ENCODE measurements around the gene HES2. TPM values are rescaled to one million over a fixed set of nuclear protein-coding genes. Genes with fewer than 3 reads are reported as not detected.

HES2 gene
- total and polyA plus RNA-seq, 2 of the 4 experiments (the other 2 are of a cell fraction): not detected

DNA sequence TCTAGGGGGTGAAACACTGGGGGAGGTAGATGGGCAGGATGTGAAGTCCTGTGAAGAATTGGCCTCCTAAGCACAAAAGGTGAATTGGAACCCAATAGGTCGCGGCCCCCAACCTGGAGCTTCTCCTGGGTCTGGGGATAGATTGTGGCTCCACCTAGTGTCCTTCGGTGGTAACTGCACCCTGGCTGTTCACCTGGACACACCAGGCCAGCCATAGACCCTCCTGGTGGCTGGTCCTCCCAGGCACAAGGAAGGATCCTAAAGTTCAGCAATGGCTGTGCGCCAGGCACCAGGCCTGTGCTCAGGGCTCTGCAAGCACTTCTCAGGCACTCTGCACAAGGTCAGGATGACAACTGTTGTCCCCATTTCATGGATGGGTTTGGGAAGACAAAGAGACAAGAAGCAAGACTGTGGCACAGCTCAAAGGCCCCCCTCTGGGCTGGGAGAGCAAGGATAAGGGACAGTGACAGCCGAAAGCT, 18.4 kb upstream of the HES2 start:
- no peak overlapping the region for H2BK20ac ChIP-seq (ENCODE audit: low read depth, low read length)
- POLR2A ChIA-PET (ENCODE audit: unreplicated experiment): no interaction called here
- no peaks in the 10 kb centered on the region for H3K36me3 ChIP-seq (ENCODE audit: control insufficient read depth, insufficient read depth, low read length)
- DNase-seq (peak; percentile 33), ATAC-seq (ENCODE audit: low read depth) (peak; percentile 80)
- no peak overlapping the region for H3K27ac ChIP-seq (ENCODE audit: insufficient read depth, low read length)
- TF ChIP-seq MAFK (IDR thresholded peaks at IDR 0.05; ENCODE audit: low read depth, low read length) (no peak), RCOR1 (IDR thresholded peaks at IDR 0.05; ENCODE audit: insufficient replicate concordance, low read length) (no peak), CEBPB (IDR thresholded peaks at IDR 0.05; ENCODE audit: low read depth, low read length) (no peak), SMC3 (IDR thresholded peaks at IDR 0.05; ENCODE audit: low read depth, low read length) (peak; percentile 56), BHLHE40 (IDR thresholded peaks at IDR 0.05; ENCODE audit: low read depth, low read length) (no peak), NFE2L2 (IDR thresholded peaks at IDR 0.05; ENCODE audit: low read depth, low read length) (no peak), FOS (IDR thresholded peaks at IDR 0.05; ENCODE audit: low read depth, low read length) (no peak), MAZ (IDR thresholded peaks at IDR 0.05; ENCODE audit: borderline replicate concordance, low read depth, low read length) (no peak; the same call in 1 of the 2 replicates), MXI1 (IDR thresholded peaks at IDR 0.05; ENCODE audit: borderline replicate concordance, low read depth, low read length) (no peak), POLR2A (IDR thresholded peaks at IDR 0.05; ENCODE audit: low read depth, low read length) (no peak), RAD21 (IDR thresholded peaks at IDR 0.05; ENCODE audit: low read length) (peak; percentile 59), CHD1 (IDR thresholded peaks at IDR 0.05; ENCODE audit: low read depth, low read length) (no peak), RFX5 (IDR thresholded peaks at IDR 0.05; ENCODE audit: low read depth, low read length) (no peak)
- TF ChIP-seq, protein P1, sequence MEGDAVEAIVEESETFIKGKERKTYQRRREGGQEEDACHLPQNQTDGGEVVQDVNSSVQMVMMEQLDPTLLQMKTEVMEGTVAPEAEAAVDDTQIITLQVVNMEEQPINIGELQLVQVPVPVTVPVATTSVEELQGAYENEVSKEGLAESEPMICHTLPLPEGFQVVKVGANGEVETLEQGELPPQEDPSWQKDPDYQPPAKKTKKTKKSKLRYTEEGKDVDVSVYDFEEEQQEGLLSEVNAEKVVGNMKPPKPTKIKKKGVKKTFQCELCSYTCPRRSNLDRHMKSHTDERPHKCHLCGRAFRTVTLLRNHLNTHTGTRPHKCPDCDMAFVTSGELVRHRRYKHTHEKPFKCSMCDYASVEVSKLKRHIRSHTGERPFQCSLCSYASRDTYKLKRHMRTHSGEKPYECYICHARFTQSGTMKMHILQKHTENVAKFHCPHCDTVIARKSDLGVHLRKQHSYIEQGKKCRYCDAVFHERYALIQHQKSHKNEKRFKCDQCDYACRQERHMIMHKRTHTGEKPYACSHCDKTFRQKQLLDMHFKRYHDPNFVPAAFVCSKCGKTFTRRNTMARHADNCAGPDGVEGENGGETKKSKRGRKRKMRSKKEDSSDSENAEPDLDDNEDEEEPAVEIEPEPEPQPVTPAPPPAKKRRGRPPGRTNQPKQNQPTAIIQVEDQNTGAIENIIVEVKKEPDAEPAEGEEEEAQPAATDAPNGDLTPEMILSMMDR (conservative IDR thresholded peaks at IDR 0.05; ENCODE audit: low read depth, low read length): peak; percentile 71
- TF ChIP-seq, protein P2, sequence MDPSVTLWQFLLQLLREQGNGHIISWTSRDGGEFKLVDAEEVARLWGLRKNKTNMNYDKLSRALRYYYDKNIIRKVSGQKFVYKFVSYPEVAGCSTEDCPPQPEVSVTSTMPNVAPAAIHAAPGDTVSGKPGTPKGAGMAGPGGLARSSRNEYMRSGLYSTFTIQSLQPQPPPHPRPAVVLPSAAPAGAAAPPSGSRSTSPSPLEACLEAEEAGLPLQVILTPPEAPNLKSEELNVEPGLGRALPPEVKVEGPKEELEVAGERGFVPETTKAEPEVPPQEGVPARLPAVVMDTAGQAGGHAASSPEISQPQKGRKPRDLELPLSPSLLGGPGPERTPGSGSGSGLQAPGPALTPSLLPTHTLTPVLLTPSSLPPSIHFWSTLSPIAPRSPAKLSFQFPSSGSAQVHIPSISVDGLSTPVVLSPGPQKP (IDR thresholded peaks at IDR 0.05; ENCODE audit: borderline replicate concordance, low read depth, low read length): no peak
- TF ChIP-seq, protein P3, sequence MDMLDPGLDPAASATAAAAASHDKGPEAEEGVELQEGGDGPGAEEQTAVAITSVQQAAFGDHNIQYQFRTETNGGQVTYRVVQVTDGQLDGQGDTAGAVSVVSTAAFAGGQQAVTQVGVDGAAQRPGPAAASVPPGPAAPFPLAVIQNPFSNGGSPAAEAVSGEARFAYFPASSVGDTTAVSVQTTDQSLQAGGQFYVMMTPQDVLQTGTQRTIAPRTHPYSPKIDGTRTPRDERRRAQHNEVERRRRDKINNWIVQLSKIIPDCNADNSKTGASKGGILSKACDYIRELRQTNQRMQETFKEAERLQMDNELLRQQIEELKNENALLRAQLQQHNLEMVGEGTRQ (IDR thresholded peaks at IDR 0.05; ENCODE audit: low read depth, low read length): no peak
- no peaks in the 10 kb centered on the region for H3K9me3 ChIP-seq (ENCODE audit: control insufficient read depth, insufficient read depth, low read length)
- CTCF ChIA-PET: interaction anchor here (1.0 to 2.9 kb wide), 8 partner anchors 11 to 89 kb away, joined by 3 to 13 read pairs (median 4); partner anchors contain the start of gene HES2
- no peak overlapping the region for H4K5ac ChIP-seq (ENCODE audit: low read depth, low read length)
- no peak overlapping the region for H2AK5ac ChIP-seq (ENCODE audit: low read depth, low read length)
- H3K9ac ChIP-seq (ENCODE audit: low read depth, low read length): no peak overlapping the region
- H3K4me3 ChIP-seq (ENCODE audit: insufficient read depth, low read depth, low read length): no peak overlapping the region
- H3K23ac ChIP-seq (ENCODE audit: low read depth, low read length): no peak overlapping the region
- no peak overlapping the region for H3K18ac ChIP-seq (ENCODE audit: low read depth, low read length)
- no peak overlapping the region for H3K56ac ChIP-seq (ENCODE audit: extremely low read depth, insufficient read depth, low read length)
- in situ Hi-C loops (cut with MboI; ENCODE audit: low sequenced_read_pairs): no loop called here
- no peaks in the 10 kb centered on the region; the same call in 1 of the 2 replicates for H4K20me1 ChIP-seq (ENCODE audit: insufficient read depth, low read length)
- peak overlapping the region; percentile 41 for H2AFZ ChIP-seq (replicated peaks; ENCODE audit: low read length, poor library complexity)
- no peak overlapping the region for H2BK5ac ChIP-seq (ENCODE audit: low read depth, low read length, poor library complexity, severe bottlenecking)
- dilution Hi-C loops (cut with HindIII; ENCODE audit: low sequenced_read_pairs, unreplicated experiment): no loop called here
- H4K91ac ChIP-seq (ENCODE audit: insufficient read depth, low read depth, low read length): no peak overlapping the region
- WGBS, 2 experiments (ENCODE audit: extremely low coverage in 2 of 2, insufficient read length in 1 of 2): 0% methylated on average over 3 of the region's 5 CpGs; no CpG with 5 or more reads in 1 of the 2 experiments
- peaks cover 42% of the 10 kb centered on the region for H3K27me3 ChIP-seq (ENCODE audit: control insufficient read depth, insufficient read depth, low read length)
- no peak overlapping the region for H2BK120ac ChIP-seq (ENCODE audit: low read depth, low read length)
- no peak overlapping the region for H3K4me2 ChIP-seq (ENCODE audit: low read depth, low read length)
- no peak overlapping the region for H3K4ac ChIP-seq (ENCODE audit: low read depth, low read length)
- intact Hi-C loops (cut with micrococcal nuclease): loop anchor here (1.0 to 5.0 kb wide), 3 partner anchors 76 to 192 kb away; no protein-coding TSS in a partner anchor
- no peak overlapping the region for H4K8ac ChIP-seq (ENCODE audit: low read depth in 2 of 2, low read length in 2 of 2)
- peak overlapping the region; percentile 72 for H2AK9ac ChIP-seq (replicated peaks; ENCODE audit: low read depth, low read length, poor library complexity)
- no peak overlapping the region for H3K14ac ChIP-seq (replicated peaks; ENCODE audit: low read depth, low read length)
- no peaks in the 10 kb centered on the region for H3K9me1 ChIP-seq (ENCODE audit: insufficient read depth, low read length)
- BruUV-seq (replicated peaks): no TSS peak
- H2BK15ac ChIP-seq (ENCODE audit: low read depth, low read length): no peak overlapping the region
- H3K4me1 ChIP-seq (ENCODE audit: control insufficient read depth, insufficient read depth, low read length): peaks cover 1% of the 10 kb centered on the region; the same call in 1 of the 2 replicates
- H3K79me1 ChIP-seq (ENCODE audit: low read depth in 1 of 2, low read length in 2 of 2): no peaks in the 10 kb centered on the region
